HepG2 (cell line): Measurements from ENCODE around the gene PRDM7. TPM values are rescaled to one million over a fixed set of nuclear protein-coding genes. Genes with fewer than 3 reads are reported as not detected.

ENCODE experiments used
- BCL6 ChIP-seq: IDR thresholded peaks from 2 replicates; pipeline ENCODE4 v1.6.1; 2016; ENCODE audit warnings: missing genetic modification reagents, missing compliant biosample characterization
- DZIP1 ChIP-seq: sonication (generic); formaldehyde crosslinking; IDR thresholded peaks from 2 replicates; pipeline ENCODE4 v1.5.0; 2020; ENCODE audit warnings: mild to moderate bottlenecking, missing genetic modification reagents
- FOXC1 ChIP-seq: sonication (generic); formaldehyde crosslinking; IDR thresholded peaks from 2 replicates; pipeline ENCODE4 v1.8.0; 2022; ENCODE audit warnings: mild to moderate bottlenecking, missing genetic modification reagents, borderline replicate concordance
- GLI4 ChIP-seq: sonication (generic); formaldehyde crosslinking; IDR thresholded peaks from 2 replicates; pipeline ENCODE4 v1.5.1; 2020; ENCODE audit warnings: missing genetic modification reagents, mild to moderate bottlenecking, moderate library complexity, borderline replicate concordance
- NR3C1 ChIP-seq: sonication (generic); formaldehyde crosslinking; IDR thresholded peaks from 2 replicates; pipeline ENCODE4 v1.4.0; 2020; ENCODE audit warnings: missing genetic modification reagents
- PHF20 ChIP-seq: sonication (generic); formaldehyde crosslinking; IDR thresholded peaks from 2 replicates; pipeline ENCODE4 v1.5.0; 2020; ENCODE audit warnings: mild to moderate bottlenecking, missing genetic modification reagents
- RXRB ChIP-seq: IDR thresholded peaks from 2 replicates; pipeline ENCODE4 v1.6.1; 2016; ENCODE audit warnings: borderline replicate concordance, missing genetic modification reagents, missing compliant biosample characterization
- SAP130 ChIP-seq: IDR thresholded peaks from 2 replicates; pipeline ENCODE4 v1.6.1; 2016; ENCODE audit warnings: low read depth
- SP1 ChIP-seq, 2 experiments: fragments of 450-650 bp in 1 of 2; sonication (generic) in 1 of 2; formaldehyde crosslinking in 1 of 2; IDR thresholded peaks; 2 replicates each; pipeline versions ENCODE4 v1.4.0 to v1.6.1; 2016 to 2020; ENCODE audit warnings: missing genetic modification reagents in 1 of 2
- SPEN ChIP-seq: sonication (generic); formaldehyde crosslinking; IDR thresholded peaks from 2 replicates; pipeline ENCODE4 v1.5.1; 2020; ENCODE audit warnings: low read depth, mild to moderate bottlenecking, missing genetic modification reagents
- SRY ChIP-seq: sonication (generic); formaldehyde crosslinking; IDR thresholded peaks from 2 replicates; pipeline ENCODE4 v1.8.0; 2022; ENCODE audit warnings: mild to moderate bottlenecking, missing genetic modification reagents
- STAG1 ChIP-seq: sonication (generic); formaldehyde crosslinking; IDR thresholded peaks from 2 replicates; pipeline ENCODE4 v1.4.0; 2020; ENCODE audit warnings: missing genetic modification reagents
- TAF15 ChIP-seq: fragments of 200-400 bp; formaldehyde crosslinking; IDR thresholded peaks from one replicate; pipeline ENCODE4 v1.6.1; 2018; ENCODE audit warnings: mild to moderate bottlenecking, low read depth, low read length; ENCODE audit not compliant: poor library complexity, severe bottlenecking
- TRIM24 ChIP-seq: sonication (generic); formaldehyde crosslinking; IDR thresholded peaks from 2 replicates; pipeline ENCODE4 v1.8.0; 2022; ENCODE audit warnings: mild to moderate bottlenecking, missing genetic modification reagents
- ZBTB21 ChIP-seq: sonication (generic); formaldehyde crosslinking; IDR thresholded peaks from 2 replicates; pipeline ENCODE4 v1.4.0; 2020; ENCODE audit warnings: missing genetic modification reagents
- ZFP90 ChIP-seq: sonication (generic); formaldehyde crosslinking; IDR thresholded peaks from 2 replicates; pipeline ENCODE4 v1.8.0; 2022; ENCODE audit warnings: missing genetic modification reagents, mild to moderate bottlenecking, inconsistent platforms, borderline replicate concordance
- ZFYVE20 ChIP-seq: sonication (generic); formaldehyde crosslinking; IDR thresholded peaks from 2 replicates; pipeline ENCODE4 v1.8.0; 2023; ENCODE audit warnings: low read depth, mild to moderate bottlenecking, moderate library complexity, missing genetic modification reagents, borderline replicate concordance
- ZNF17 ChIP-seq: sonication (generic); formaldehyde crosslinking; IDR thresholded peaks from 2 replicates; pipeline ENCODE4 v1.5.0; 2020; ENCODE audit warnings: mild to moderate bottlenecking, missing genetic modification reagents
- ZNF737 ChIP-seq: sonication (generic); formaldehyde crosslinking; IDR thresholded peaks from 2 replicates; pipeline ENCODE4 v1.5.0; 2020; ENCODE audit warnings: missing genetic modification reagents, mild to moderate bottlenecking, borderline replicate concordance
- ZNF766 ChIP-seq: sonication (generic); formaldehyde crosslinking; IDR thresholded peaks from 2 replicates; pipeline ENCODE4 v1.5.0; 2020; ENCODE audit warnings: missing genetic modification reagents, borderline replicate concordance
- ZSCAN12 ChIP-seq: sonication (generic); formaldehyde crosslinking; IDR thresholded peaks from 2 replicates; pipeline ENCODE4 v1.9.0; 2021; ENCODE audit warnings: mild to moderate bottlenecking, missing genetic modification reagents
- polyA plus RNA-seq, 8 experiments: library from polyadenylated mRNA; depleted of rRNA in 3 of 8; stranded (reverse) in 7 of 8; unstranded in 1 of 8; fragments of >200 nt; fragmentation: Illumina TruSeq in 4 of 8; extraction: Trizol in 4 of 8; gene quantifications; 2 replicates each; pipeline versions ENCODE4 v1.2.1 to v1.2.3, GENCODE V29; 2011 to 2016; ENCODE audit warnings: low read depth in 4 of 8, missing spikeins in 1 of 8, mixed read lengths in 1 of 8; ENCODE audit not compliant: insufficient read depth in 1 of 8
- total RNA-seq, 5 experiments: library from RNA; depleted of rRNA; stranded (reverse); fragments of >200 nt; fragmentation: Illumina TruSeq; extraction: Trizol; gene quantifications; 2 replicates each; pipeline ENCODE4 v1.2.3, GENCODE V29; 2016; ENCODE audit warnings: low read depth in 1 of 5
- TF ChIP-seq, protein P1 (sequence below): sonication (generic); formaldehyde crosslinking; IDR thresholded peaks from 2 replicates; pipeline ENCODE4 v1.8.1; 2023; ENCODE audit warnings: mild to moderate bottlenecking, missing genetic modification reagents
- TF ChIP-seq, protein P2 (sequence below): sonication (generic); formaldehyde crosslinking; IDR thresholded peaks from 2 replicates; pipeline ENCODE4 v1.4.0; 2020; ENCODE audit warnings: missing genetic modification reagents

PRDM7 gene
- total and polyA plus RNA-seq, 2 of the 13 experiments (the other 11 are each of a cell fraction or from before 2014, with no cell fraction given), result not detected

DNA sequence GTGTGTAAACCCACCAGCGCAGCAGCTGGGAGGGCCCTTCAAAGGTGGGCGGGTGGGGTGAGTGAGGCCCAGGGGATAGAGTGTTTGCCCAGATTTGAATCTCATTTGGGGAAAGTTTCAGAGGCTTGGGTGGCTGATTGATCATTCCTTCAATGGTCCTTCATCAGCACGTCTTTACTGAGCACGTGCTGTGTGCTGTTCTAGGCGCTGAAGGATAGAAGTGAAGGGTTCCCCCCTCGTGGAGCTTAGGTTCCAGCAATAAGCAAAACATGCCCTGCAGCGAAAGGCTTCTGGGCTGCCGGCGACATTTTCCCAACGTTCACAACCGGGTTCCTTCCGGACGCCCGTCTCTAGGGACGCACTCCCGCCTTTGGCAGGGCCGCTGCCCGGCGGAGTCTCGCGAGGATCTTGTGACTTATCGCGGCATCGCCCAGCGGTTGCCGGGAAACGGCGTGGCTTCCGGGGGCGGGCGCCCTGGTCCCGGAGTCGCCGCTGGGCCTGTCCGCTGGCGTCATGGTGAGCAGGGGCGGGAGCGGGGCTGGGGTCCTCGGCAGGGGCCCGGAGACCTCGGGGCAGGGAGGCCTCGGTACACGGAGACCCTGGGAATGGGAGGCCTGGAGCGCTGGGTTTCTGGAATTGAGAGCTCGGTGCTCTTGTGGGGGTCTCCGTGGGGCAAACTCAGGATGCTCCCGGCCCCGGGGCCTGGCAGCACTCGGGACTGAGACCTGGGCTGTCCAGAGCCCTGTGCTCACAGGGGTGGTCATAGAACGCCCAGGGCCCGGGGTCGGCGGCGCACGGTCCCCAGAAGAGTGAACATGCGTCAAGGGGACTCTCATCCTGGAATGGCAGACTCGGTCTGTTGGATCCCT lies 54.7 kb downstream of the PRDM7 start (continued):
- TF ChIP-seq DZIP1 (CRISPR knock-in tag) (no peak), SPEN (peak; percentile 94), BCL6 (peak; percentile 24), SAP130 (CRISPR knock-in tag) (peak; percentile 99), ZNF17 (CRISPR knock-in tag) (0 out of 2 replicates have a peak, but pooled peaks have one; percentile 15), SRY (CRISPR knock-in tag) (no peak; the same call in 1 of the 2 replicates), ZBTB21 (CRISPR knock-in tag) (no peak), TRIM24 (CRISPR knock-in tag) (no peak), GLI4 (CRISPR knock-in tag) (no peak), ZSCAN12 (CRISPR knock-in tag) (no peak), ZNF766 (CRISPR knock-in tag) (peak; percentile 31; the same call in 1 of the 2 replicates), SP1 (IDR thresholded peaks at IDR 0.05) (peak; percentile 92), SP1 (CRISPR knock-in tag; IDR thresholded peaks at IDR 0.05) (0 out of 2 replicates have a peak, but pooled peaks have one; percentile 45), NR3C1 (no peak), ZNF737 (no peak), TAF15 (peak; percentile 90), FOXC1 (CRISPR knock-in tag) (no peak; the same call in 1 of the 2 replicates), ZFP90 (CRISPR knock-in tag) (peak; percentile 70; the same call in 1 of the 2 replicates), ZFYVE20 (CRISPR knock-in tag) (no peak), STAG1 (CRISPR knock-in tag) (no peak), PHF20 (CRISPR knock-in tag) (peak; percentile 79), RXRB (no peak; the same call in 1 of the 2 replicates)
- TF ChIP-seq, protein P1, sequence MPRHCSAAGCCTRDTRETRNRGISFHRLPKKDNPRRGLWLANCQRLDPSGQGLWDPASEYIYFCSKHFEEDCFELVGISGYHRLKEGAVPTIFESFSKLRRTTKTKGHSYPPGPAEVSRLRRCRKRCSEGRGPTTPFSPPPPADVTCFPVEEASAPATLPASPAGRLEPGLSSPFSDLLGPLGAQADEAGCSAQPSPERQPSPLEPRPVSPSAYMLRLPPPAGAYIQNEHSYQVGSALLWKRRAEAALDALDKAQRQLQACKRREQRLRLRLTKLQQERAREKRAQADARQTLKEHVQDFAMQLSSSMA (CRISPR knock-in tag), result no peak
- TF ChIP-seq, protein P2, sequence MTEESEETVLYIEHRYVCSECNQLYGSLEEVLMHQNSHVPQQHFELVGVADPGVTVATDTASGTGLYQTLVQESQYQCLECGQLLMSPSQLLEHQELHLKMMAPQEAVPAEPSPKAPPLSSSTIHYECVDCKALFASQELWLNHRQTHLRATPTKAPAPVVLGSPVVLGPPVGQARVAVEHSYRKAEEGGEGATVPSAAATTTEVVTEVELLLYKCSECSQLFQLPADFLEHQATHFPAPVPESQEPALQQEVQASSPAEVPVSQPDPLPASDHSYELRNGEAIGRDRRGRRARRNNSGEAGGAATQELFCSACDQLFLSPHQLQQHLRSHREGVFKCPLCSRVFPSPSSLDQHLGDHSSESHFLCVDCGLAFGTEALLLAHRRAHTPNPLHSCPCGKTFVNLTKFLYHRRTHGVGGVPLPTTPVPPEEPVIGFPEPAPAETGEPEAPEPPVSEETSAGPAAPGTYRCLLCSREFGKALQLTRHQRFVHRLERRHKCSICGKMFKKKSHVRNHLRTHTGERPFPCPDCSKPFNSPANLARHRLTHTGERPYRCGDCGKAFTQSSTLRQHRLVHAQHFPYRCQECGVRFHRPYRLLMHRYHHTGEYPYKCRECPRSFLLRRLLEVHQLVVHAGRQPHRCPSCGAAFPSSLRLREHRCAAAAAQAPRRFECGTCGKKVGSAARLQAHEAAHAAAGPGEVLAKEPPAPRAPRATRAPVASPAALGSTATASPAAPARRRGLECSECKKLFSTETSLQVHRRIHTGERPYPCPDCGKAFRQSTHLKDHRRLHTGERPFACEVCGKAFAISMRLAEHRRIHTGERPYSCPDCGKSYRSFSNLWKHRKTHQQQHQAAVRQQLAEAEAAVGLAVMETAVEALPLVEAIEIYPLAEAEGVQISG (CRISPR knock-in tag), result peak; percentile 90
